Measurements from ENCODE around the gene DIDO1. TPM values are rescaled to one million over a fixed set of nuclear protein-coding genes. Genes with fewer than 3 reads are reported as not detected.
A peak's percentile ranks its signal among the peaks of the same experiment; 100 is the strongest.

The DIDO1 gene
- total and polyA plus RNA-seq, 2 of the 13 experiments (the other 11 are each of a cell fraction or from before 2014, with no cell fraction given): 75.0 to 75.1 TPM

GRCh38 chr20:62937268-62938104 is 11.2 kb upstream of the DIDO1 start (continued):
- peak; percentile 89 for TF ChIP-seq GABPA (IDR thresholded peaks at IDR 0.05; ENCODE audit: low read depth, low read length)
- peak; percentile 95 for TF ChIP-seq GABPA (CRISPR knock-in tag; IDR thresholded peaks at IDR 0.05; ENCODE audit: low read depth)
- TF ChIP-seq ATAD3A (CRISPR knock-in tag; IDR thresholded peaks at IDR 0.05): 0 out of 2 replicates have a peak, but pooled peaks have one; percentile 27
- TF ChIP-seq MBD4 (IDR thresholded peaks at IDR 0.05; ENCODE audit: borderline replicate concordance, low read length): no peak
- peak; percentile 86 for TF ChIP-seq HIC2 (CRISPR knock-in tag; IDR thresholded peaks at IDR 0.05; ENCODE audit: low read depth)
- TF ChIP-seq BRF2 (CRISPR knock-in tag; IDR thresholded peaks at IDR 0.05): peak; percentile 85; the same call in 1 of the 2 replicates
- TF ChIP-seq ZNF557 (CRISPR knock-in tag; IDR thresholded peaks at IDR 0.05): 0 out of 2 replicates have a peak, but pooled peaks have one; percentile 74
- peak; percentile 93 for TF ChIP-seq ZSCAN9 (CRISPR knock-in tag; IDR thresholded peaks at IDR 0.05; ENCODE audit: borderline replicate concordance)
- peak; percentile 84 for TF ChIP-seq MED8 (CRISPR knock-in tag; IDR thresholded peaks at IDR 0.05; ENCODE audit: insufficient replicate concordance)
- peak; percentile 91 for TF ChIP-seq ZNF772 (CRISPR knock-in tag; IDR thresholded peaks at IDR 0.05)
- peak; percentile 26; the same call in 1 of the 2 replicates for TF ChIP-seq HNF4A (CRISPR knock-in tag; IDR thresholded peaks at IDR 0.05)
- peak; percentile 91; the same call in 1 of the 2 replicates for TF ChIP-seq ZNF703 (CRISPR knock-in tag; IDR thresholded peaks at IDR 0.05; ENCODE audit: borderline replicate concordance)
- peak; percentile 44; the same call in 1 of the 2 replicates for TF ChIP-seq ZNF879 (CRISPR knock-in tag; IDR thresholded peaks at IDR 0.05)
- TF ChIP-seq ZFP36L2 (CRISPR knock-in tag; IDR thresholded peaks at IDR 0.05): no peak; the same call in 1 of the 2 replicates
- peak; percentile 97 for TF ChIP-seq EEA1 (CRISPR knock-in tag; IDR thresholded peaks at IDR 0.05; ENCODE audit: borderline replicate concordance)
- no peak; a peak in 2 of 4 replicates for TF ChIP-seq NR2F1 (CRISPR knock-in tag; IDR thresholded peaks at IDR 0.05)
- no peak; the same call in 1 of the 2 replicates for TF ChIP-seq RFX5 (IDR thresholded peaks at IDR 0.05; ENCODE audit: low read depth, low read length)
- peak; percentile 87 for TF ChIP-seq SALL1 (CRISPR knock-in tag; IDR thresholded peaks at IDR 0.05)
- TF ChIP-seq ZNF225 (CRISPR knock-in tag; IDR thresholded peaks at IDR 0.05): peak; percentile 97
- peak; percentile 84 for TF ChIP-seq U2AF1 (optimal IDR thresholded peaks at IDR 0.05; ENCODE audit: low read depth, low read length)
- peak; percentile 54; the same call in 1 of the 2 replicates for TF ChIP-seq ONECUT2 (CRISPR knock-in tag; IDR thresholded peaks at IDR 0.05)
- TF ChIP-seq RAD51 (IDR thresholded peaks at IDR 0.05; ENCODE audit: borderline replicate concordance): no peak
- 0 out of 2 replicates have a peak, but pooled peaks have one; percentile 62 for TF ChIP-seq ZNF672 (CRISPR knock-in tag; IDR thresholded peaks at IDR 0.05)
- TF ChIP-seq NFE2 (CRISPR knock-in tag; IDR thresholded peaks at IDR 0.05): no peak
- peak; percentile 72 for TF ChIP-seq HMG20B (CRISPR knock-in tag; conservative IDR thresholded peaks at IDR 0.05)
- peak; percentile 89 for TF ChIP-seq ZBTB42 (CRISPR knock-in tag; IDR thresholded peaks at IDR 0.05)
- TF ChIP-seq ZNF576 (CRISPR knock-in tag; IDR thresholded peaks at IDR 0.05): peak; percentile 42; the same call in 1 of the 2 replicates
- 0 out of 2 replicates have a peak, but pooled peaks have one; percentile 65 for TF ChIP-seq HOXA7 (CRISPR knock-in tag; IDR thresholded peaks at IDR 0.05)
- peak; percentile 89 for TF ChIP-seq NFYC (CRISPR knock-in tag; IDR thresholded peaks at IDR 0.05)
- peak; percentile 78 for TF ChIP-seq HCFC1 (IDR thresholded peaks at IDR 0.05; ENCODE audit: low read depth, low read length)

Data from HepG2 (cell line).